ENCODE results near the gene SF3A2. TPM values are rescaled to one million over a fixed set of nuclear protein-coding genes. Genes with fewer than 3 reads are reported as not detected.

SF3A2 gene
- total and polyA plus RNA-seq, 2 experiments from 2014 or later = 67.7 to 128 TPM

- H2AFZ ChIP-seq = no peak overlapping the region
- no peak for DNase-seq (ENCODE audit: low spot score)
- H3K27ac Mint-ChIP-seq = peak overlapping the region; percentile 89
- no peaks in the 10 kb centered on the region for H3K9me2 ChIP-seq (ENCODE audit: insufficient read depth)
- H3K4me1 Mint-ChIP-seq = peaks cover 25% of the 10 kb centered on the region
- peaks cover 27% of the 10 kb centered on the region for H4K20me1 ChIP-seq (replicated peaks; ENCODE audit: insufficient read depth)
- H3K27me3 ChIP-seq (ENCODE audit: insufficient read depth) = no peaks in the 10 kb centered on the region
- H3K4me1 ChIP-seq (ENCODE audit: insufficient read depth) = peaks cover 18% of the 10 kb centered on the region
- no peak; the same call in 2 of the 3 replicates for ATAC-seq
- H3K36me3 Mint-ChIP-seq (ENCODE audit: low read depth) = peaks cover 37% of the 10 kb centered on the region
- peaks cover 42% of the 10 kb centered on the region for H3F3A ChIP-seq (replicated peaks; ENCODE audit: low read depth)
- TF ChIP-seq EZH2 (IDR thresholded peaks at IDR 0.05; ENCODE audit: low read depth, unreplicated experiment) (no peak), JUNB (IDR thresholded peaks at IDR 0.05; ENCODE audit: unreplicated experiment) (no peak), POLR2AphosphoS5 (IDR thresholded peaks at IDR 0.05; ENCODE audit: low read depth) (no peak; the same call in 1 of the 2 replicates), NANOG (IDR thresholded peaks at IDR 0.05; ENCODE audit: borderline replicate concordance) (no peak), ETS1 (IDR thresholded peaks at IDR 0.05) (no peak), REST (IDR thresholded peaks at IDR 0.05; ENCODE audit: unreplicated experiment) (no peak), ZNF331 (CRISPR knock-in tag; IDR thresholded peaks at IDR 0.05; ENCODE audit: low read depth) (no peak), STAT1 (IDR thresholded peaks at IDR 0.05; ENCODE audit: unreplicated experiment) (no peak), ZNF462 (CRISPR knock-in tag; IDR thresholded peaks at IDR 0.05) (no peak), CREB1 (CRISPR knock-in tag; IDR thresholded peaks at IDR 0.05; ENCODE audit: low read depth) (no peak), EZH2phosphoT487 (IDR thresholded peaks at IDR 0.05; ENCODE audit: unreplicated experiment) (no peak), CTCF (conservative IDR thresholded peaks at IDR 0.05; ENCODE audit: low read depth in 2 of 2) (no peak), ZNF114 (CRISPR knock-in tag; IDR thresholded peaks at IDR 0.05) (no peak)
- peaks cover 30% of the 10 kb centered on the region for H3K27me3 Mint-ChIP-seq (ENCODE audit: insufficient read depth, low read depth, poor library complexity)
- H3K9me3 Mint-ChIP-seq = peaks cover 7% of the 10 kb centered on the region; the same call in 2 of the 3 replicates
- peak overlapping the region; percentile 98 for H3K4me3 ChIP-seq
- H3K36me3 ChIP-seq (ENCODE audit: insufficient read depth) = peaks cover 4% of the 10 kb centered on the region; the same call in 1 of the 2 replicates
- H3K27ac ChIP-seq (ENCODE audit: low read depth) = peak overlapping the region; percentile 85
- peaks cover 47% of the 10 kb centered on the region for H3K79me2 ChIP-seq (replicated peaks; ENCODE audit: insufficient read depth)
- H3K4me2 ChIP-seq = peak overlapping the region; percentile 89
- H3K4me3 Mint-ChIP-seq = peak overlapping the region; percentile 93
Measured at GRCh38 chr19:2271234-2272103, 34.8 kb downstream of the SF3A2 start.

All from GM23338 (cell line).